Osteoblast (primary cell): ENCODE data around the gene PTPRN2. TPM values are rescaled to one million over a fixed set of nuclear protein-coding genes. Genes with fewer than 3 reads are reported as not detected.

Experiments
- DNase-seq: peaks from one replicate; pipeline ENCODE4 v3.0.0; 2011; ENCODE audit warnings: low spot score, mixed read lengths; ENCODE audit not compliant: insufficient read length; ENCODE audit errors: missing footprints
- H2AFZ ChIP-seq: 2 replicates; pipeline ENCODE4 v1.6.0; 2011; ENCODE audit warnings: mild to moderate bottlenecking, low read length
- H3K27ac ChIP-seq: 2 replicates; pipeline ENCODE4 v1.5.1; 2011; ENCODE audit warnings: mild to moderate bottlenecking, low read depth, low read length, moderate library complexity
- H3K27me3 ChIP-seq: 2 replicates; pipeline ENCODE4 v1.6.0; 2012; ENCODE audit warnings: mild to moderate bottlenecking, control low read depth, inconsistent platforms, low read length, moderate library complexity; ENCODE audit not compliant: insufficient read depth
- H3K36me3 ChIP-seq: 2 replicates; pipeline ENCODE4 v1.5.1; 2011; ENCODE audit warnings: mild to moderate bottlenecking, low read length, control low read depth, moderate library complexity; ENCODE audit not compliant: insufficient read depth
- H3K4me1 ChIP-seq: 2 replicates; pipeline ENCODE4 v1.5.1; 2011; ENCODE audit warnings: mild to moderate bottlenecking, low read length, control low read depth, moderate library complexity; ENCODE audit not compliant: insufficient read depth
- H3K4me2 ChIP-seq: 2 replicates; pipeline ENCODE4 v1.6.0; 2011; ENCODE audit warnings: mild to moderate bottlenecking, low read length; ENCODE audit not compliant: insufficient read depth
- H3K4me3 ChIP-seq: fragments of 200-600 bp; sonication (generic); 3 replicates; pipeline ENCODE4 v1.5.1; 2012; ENCODE audit warnings: mild to moderate bottlenecking, low read length, inconsistent platforms; ENCODE audit not compliant: insufficient read depth
- H3K79me2 ChIP-seq: 2 replicates; pipeline ENCODE4 v1.6.0; 2012; ENCODE audit warnings: mild to moderate bottlenecking, low read length, control low read depth, inconsistent platforms; ENCODE audit not compliant: insufficient read depth
- H3K9me3 ChIP-seq: 2 replicates; pipeline ENCODE4 v1.5.1; 2011; ENCODE audit warnings: low read depth, low read length, control low read depth
- H4K20me1 ChIP-seq: 2 replicates; pipeline ENCODE4 v1.6.0; 2012; ENCODE audit warnings: mild to moderate bottlenecking, low read length, control low read depth; ENCODE audit not compliant: insufficient read depth
- CTCF ChIP-seq: IDR thresholded peaks from 2 replicates; pipeline ENCODE4 v1.5.1; 2011; ENCODE audit warnings: mild to moderate bottlenecking, low read depth, low read length, moderate library complexity; ENCODE audit errors: extremely low read depth
- total RNA-seq: library from RNA; depleted of rRNA; stranded (reverse); fragments of >200 nt; gene quantifications from 2 replicates; pipeline ENCODE4 v1.2.3, GENCODE V29; 2012

The PTPRN2 gene
- total RNA-seq, 1 donor = 0.36 TPM

- Histone ChIP-seq H4K20me1 (no peaks in the 10 kb centered on the region), H3K79me2 (no peaks in the 10 kb centered on the region), H3K27ac (no peak overlapping the region), H3K4me3 (no peak overlapping the region), H2AFZ (no peak overlapping the region), H3K4me1 (no peaks in the 10 kb centered on the region), H3K27me3 (no peaks in the 10 kb centered on the region), H3K4me2 (no peak overlapping the region), H3K9me3 (no peaks in the 10 kb centered on the region), H3K36me3 (no peaks in the 10 kb centered on the region)
- no peak for DNase-seq
- no peak for TF ChIP-seq CTCF
Measured at GRCh38 chr7:158303121-158303520, 284.5 kb downstream of the PTPRN2 start.

GRCh38 chr7:158302274-158303070 lies 285.2 kb downstream of the PTPRN2 start:
- Histone ChIP-seq H3K27ac (no peak overlapping the region), H3K4me3 (no peak overlapping the region), H3K9me3 (no peaks in the 10 kb centered on the region), H3K27me3 (no peaks in the 10 kb centered on the region), H3K4me2 (no peak overlapping the region), H3K36me3 (no peaks in the 10 kb centered on the region), H3K79me2 (no peaks in the 10 kb centered on the region), H3K4me1 (no peaks in the 10 kb centered on the region), H2AFZ (no peak overlapping the region), H4K20me1 (no peaks in the 10 kb centered on the region)
- peak; percentile 44 for DNase-seq
- no peak for TF ChIP-seq CTCF

GRCh38 chr7:158301207-158301606 lies 286.4 kb downstream of the PTPRN2 start:
- H4K20me1 ChIP-seq = no peaks in the 10 kb centered on the region
- H3K4me2 ChIP-seq = no peak overlapping the region
- no peak for TF ChIP-seq CTCF
- H3K27ac ChIP-seq = no peak overlapping the region
- no peaks in the 10 kb centered on the region for H3K9me3 ChIP-seq
- no peak overlapping the region for H2AFZ ChIP-seq
- H3K36me3 ChIP-seq = no peaks in the 10 kb centered on the region
- DNase-seq = peak; percentile 67
- H3K4me3 ChIP-seq = no peak overlapping the region
- no peaks in the 10 kb centered on the region for H3K27me3 ChIP-seq
- no peaks in the 10 kb centered on the region for H3K79me2 ChIP-seq
- no peaks in the 10 kb centered on the region for H3K4me1 ChIP-seq

- Histone ChIP-seq H3K79me2 (no peaks in the 10 kb centered on the region), H3K27ac (no peak overlapping the region), H3K4me2 (no peak overlapping the region), H3K4me1 (no peaks in the 10 kb centered on the region), H2AFZ (no peak overlapping the region), H3K9me3 (no peaks in the 10 kb centered on the region), H3K36me3 (no peaks in the 10 kb centered on the region), H3K4me3 (no peak overlapping the region), H3K27me3 (no peaks in the 10 kb centered on the region), H4K20me1 (no peaks in the 10 kb centered on the region)
- TF ChIP-seq CTCF = no peak
- DNase-seq = no peak
Measured at GRCh38 chr7:158300427-158300826, 287.2 kb downstream of the PTPRN2 start.
